ENCODE measurements around the gene ADRB1.

- no peak for TF ChIP-seq REST (IDR thresholded peaks at IDR 0.05; ENCODE audit: unreplicated experiment)
- TF ChIP-seq, protein P1, sequence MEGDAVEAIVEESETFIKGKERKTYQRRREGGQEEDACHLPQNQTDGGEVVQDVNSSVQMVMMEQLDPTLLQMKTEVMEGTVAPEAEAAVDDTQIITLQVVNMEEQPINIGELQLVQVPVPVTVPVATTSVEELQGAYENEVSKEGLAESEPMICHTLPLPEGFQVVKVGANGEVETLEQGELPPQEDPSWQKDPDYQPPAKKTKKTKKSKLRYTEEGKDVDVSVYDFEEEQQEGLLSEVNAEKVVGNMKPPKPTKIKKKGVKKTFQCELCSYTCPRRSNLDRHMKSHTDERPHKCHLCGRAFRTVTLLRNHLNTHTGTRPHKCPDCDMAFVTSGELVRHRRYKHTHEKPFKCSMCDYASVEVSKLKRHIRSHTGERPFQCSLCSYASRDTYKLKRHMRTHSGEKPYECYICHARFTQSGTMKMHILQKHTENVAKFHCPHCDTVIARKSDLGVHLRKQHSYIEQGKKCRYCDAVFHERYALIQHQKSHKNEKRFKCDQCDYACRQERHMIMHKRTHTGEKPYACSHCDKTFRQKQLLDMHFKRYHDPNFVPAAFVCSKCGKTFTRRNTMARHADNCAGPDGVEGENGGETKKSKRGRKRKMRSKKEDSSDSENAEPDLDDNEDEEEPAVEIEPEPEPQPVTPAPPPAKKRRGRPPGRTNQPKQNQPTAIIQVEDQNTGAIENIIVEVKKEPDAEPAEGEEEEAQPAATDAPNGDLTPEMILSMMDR (conservative IDR thresholded peaks at IDR 0.05; ENCODE audit: low read depth in 2 of 2), result no peak
- TF ChIP-seq POLR2AphosphoS5 (IDR thresholded peaks at IDR 0.05; ENCODE audit: low read depth), result no peak
- TF ChIP-seq CREB1 (CRISPR knock-in tag; IDR thresholded peaks at IDR 0.05; ENCODE audit: low read depth), result no peak
- TF ChIP-seq JUNB (IDR thresholded peaks at IDR 0.05; ENCODE audit: unreplicated experiment), result no peak
- TF ChIP-seq EZH2 (IDR thresholded peaks at IDR 0.05; ENCODE audit: low read depth, unreplicated experiment), result no peak
- no peak for TF ChIP-seq EZH2phosphoT487 (IDR thresholded peaks at IDR 0.05; ENCODE audit: unreplicated experiment)
Measured at GRCh38 chr10:114051714-114052113, 8.0 kb downstream of the ADRB1 start.
